ENCODE results near the gene CTNNA3. TPM values are rescaled to one million over a fixed set of nuclear protein-coding genes. Genes with fewer than 3 reads are reported as not detected.

The CTNNA3 gene
- total and polyA plus RNA-seq, 2 donors (not counting 1 experiment from before 2014, with no cell fraction given): not detected

- Histone ChIP-seq H3K9ac (ENCODE audit: insufficient read depth, low read length) (no peak overlapping the region), H3K36me3 (ENCODE audit: control insufficient read depth, insufficient read depth, low read length) (no peaks in the 10 kb centered on the region), H3K27me3 (ENCODE audit: control insufficient read depth, insufficient read depth, low read length) (no peaks in the 10 kb centered on the region), H3K4me1 (ENCODE audit: control insufficient read depth, extremely low read depth, insufficient read depth, low read length) (no peaks in the 10 kb centered on the region), H2AFZ (ENCODE audit: low read length) (no peak overlapping the region), H3K4me2 (ENCODE audit: extremely low read depth, insufficient read depth, low read length) (no peak overlapping the region), H4K20me1 (ENCODE audit: control insufficient read depth, extremely low read depth, insufficient read depth, low read length) (no peaks in the 10 kb centered on the region), H3K4me3 (replicated peaks in 1 of 4; ENCODE audit: control extremely low read depth in 1 of 4, insufficient read depth in 1 of 4, low read depth in 3 of 4, low read length in 4 of 4) (no peak overlapping the region), H3K79me2 (ENCODE audit: control insufficient read depth, insufficient read depth, low read length) (no peaks in the 10 kb centered on the region), H3K27ac (ENCODE audit: insufficient read depth, low read length) (no peak overlapping the region), H3K9me3 (ENCODE audit: control insufficient read depth, insufficient read depth, low read depth, low read length) (no peaks in the 10 kb centered on the region)
- TF ChIP-seq EZH2 (IDR thresholded peaks at IDR 0.05; ENCODE audit: low read length, missing control alignments) (no peak), CTCF (conservative IDR thresholded peaks at IDR 0.05 in 1 of 2, IDR thresholded peaks at IDR 0.05 in 1 of 2; ENCODE audit: low read depth in 1 of 2, low read length in 2 of 2) (peak in 1 of 2 donors; percentile 23)
- DNase-seq (ENCODE audit: low read depth in 2 of 2): peak in 1 of 2 donors; percentile 12
These were observed 1240.7 kb downstream of the CTNNA3 start for GRCh38 chr10:66455304-66455703.

GRCh38 chr10:66440568-66440967 is 1255.4 kb downstream of the CTNNA3 start:
- no peaks in the 10 kb centered on the region for H3K79me2 ChIP-seq (ENCODE audit: control insufficient read depth, insufficient read depth, low read length)
- H3K9ac ChIP-seq (ENCODE audit: insufficient read depth, low read length): no peak overlapping the region
- no peak for DNase-seq (ENCODE audit: low read depth in 2 of 2)
- TF ChIP-seq EZH2 (IDR thresholded peaks at IDR 0.05; ENCODE audit: low read length, missing control alignments) (no peak), CTCF (conservative IDR thresholded peaks at IDR 0.05 in 1 of 2, IDR thresholded peaks at IDR 0.05 in 1 of 2; ENCODE audit: low read depth in 1 of 2, low read length in 2 of 2) (no peak)
- no peaks in the 10 kb centered on the region for H4K20me1 ChIP-seq (ENCODE audit: control insufficient read depth, extremely low read depth, insufficient read depth, low read length)
- no peaks in the 10 kb centered on the region for H3K9me3 ChIP-seq (ENCODE audit: control insufficient read depth, insufficient read depth, low read depth, low read length)
- H3K4me2 ChIP-seq (ENCODE audit: extremely low read depth, insufficient read depth, low read length): no peak overlapping the region
- H3K36me3 ChIP-seq (ENCODE audit: control insufficient read depth, insufficient read depth, low read length): no peaks in the 10 kb centered on the region
- H3K4me3 ChIP-seq (replicated peaks in 1 of 4; ENCODE audit: control extremely low read depth in 1 of 4, insufficient read depth in 1 of 4, low read depth in 3 of 4, low read length in 4 of 4): no peak overlapping the region
- H3K27ac ChIP-seq (ENCODE audit: insufficient read depth, low read length): no peak overlapping the region
- H2AFZ ChIP-seq (ENCODE audit: low read length): no peak overlapping the region
- no peaks in the 10 kb centered on the region for H3K4me1 ChIP-seq (ENCODE audit: control insufficient read depth, extremely low read depth, insufficient read depth, low read length)
- no peaks in the 10 kb centered on the region for H3K27me3 ChIP-seq (ENCODE audit: control insufficient read depth, insufficient read depth, low read length)

GRCh38 chr10:66414943-66415342 is 1281.1 kb downstream of the CTNNA3 start:
- no peak for DNase-seq (ENCODE audit: low read depth in 2 of 2)
- Histone ChIP-seq H3K36me3 (ENCODE audit: control insufficient read depth, insufficient read depth, low read length) (no peaks in the 10 kb centered on the region), H3K27me3 (ENCODE audit: control insufficient read depth, insufficient read depth, low read length) (no peaks in the 10 kb centered on the region), H3K9me3 (ENCODE audit: control insufficient read depth, insufficient read depth, low read depth, low read length) (no peaks in the 10 kb centered on the region), H3K9ac (ENCODE audit: insufficient read depth, low read length) (no peak overlapping the region), H2AFZ (ENCODE audit: low read length) (no peak overlapping the region), H3K4me1 (ENCODE audit: control insufficient read depth, extremely low read depth, insufficient read depth, low read length) (no peaks in the 10 kb centered on the region), H3K4me2 (ENCODE audit: extremely low read depth, insufficient read depth, low read length) (no peak overlapping the region), H3K79me2 (ENCODE audit: control insufficient read depth, insufficient read depth, low read length) (no peaks in the 10 kb centered on the region), H3K27ac (ENCODE audit: insufficient read depth, low read length) (no peak overlapping the region), H3K4me3 (replicated peaks in 1 of 4; ENCODE audit: control extremely low read depth in 1 of 4, insufficient read depth in 1 of 4, low read depth in 3 of 4, low read length in 4 of 4) (no peak overlapping the region), H4K20me1 (ENCODE audit: control insufficient read depth, extremely low read depth, insufficient read depth, low read length) (no peaks in the 10 kb centered on the region)
- no peak for TF ChIP-seq CTCF (conservative IDR thresholded peaks at IDR 0.05 in 1 of 2, IDR thresholded peaks at IDR 0.05 in 1 of 2; ENCODE audit: low read depth in 1 of 2, low read length in 2 of 2)
- no peak for TF ChIP-seq EZH2 (IDR thresholded peaks at IDR 0.05; ENCODE audit: low read length, missing control alignments)
